ENCODE data around the gene SPAG16.
A peak's percentile ranks its signal among the peaks of the same experiment; 100 is the strongest.

SPAG16 gene

DNA sequence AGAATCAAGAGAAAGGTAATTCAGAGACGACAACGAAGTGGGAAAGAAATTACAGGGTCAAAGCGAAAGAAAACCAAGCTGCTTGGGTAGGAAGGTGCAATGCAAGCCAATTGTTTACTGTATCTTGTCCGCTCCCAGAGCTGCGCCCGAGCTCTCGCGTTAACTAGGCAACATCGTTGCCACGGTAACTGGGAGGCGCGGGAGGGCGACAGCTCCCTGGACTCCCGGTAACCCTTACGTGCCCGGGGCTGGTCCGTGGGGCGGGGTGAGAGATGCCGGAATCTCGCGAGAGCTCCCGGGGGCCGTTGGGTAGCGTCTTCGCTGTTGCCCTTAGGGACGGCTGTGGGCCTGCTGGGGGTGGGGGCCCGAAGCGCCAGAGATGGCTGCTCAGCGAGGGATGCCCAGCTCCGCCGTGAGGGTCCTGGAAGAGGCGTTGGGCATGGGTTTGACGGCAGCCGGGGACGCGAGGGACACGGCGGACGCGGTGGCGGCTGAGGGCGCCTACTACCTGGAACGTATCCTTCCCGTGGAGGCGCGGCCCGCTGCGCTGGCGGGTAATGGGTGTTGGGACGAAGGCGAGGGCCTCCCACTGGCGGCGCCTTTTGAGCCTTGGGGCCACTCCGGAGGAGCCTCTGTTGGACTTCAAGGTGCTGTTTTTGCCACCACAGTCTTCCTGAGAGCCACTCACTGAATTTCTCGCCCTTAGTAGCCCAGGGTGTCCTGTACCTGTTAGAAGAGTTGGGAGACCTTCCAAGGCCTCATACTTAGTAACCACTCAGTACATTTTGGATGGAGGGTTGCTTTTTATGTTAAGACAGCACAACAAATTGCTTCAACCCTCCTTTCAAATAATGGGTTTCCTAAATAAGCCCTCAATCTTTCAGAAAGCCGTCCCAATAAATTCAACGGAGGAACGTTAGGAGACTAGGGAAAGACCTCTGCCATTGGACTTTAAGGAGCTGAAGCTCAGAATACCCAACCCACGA, at the start of gene SPAG16:
TSS of gene SPAG16 (plus strand) at position 360 of the 986 bp plus-strand sequence.
- peaks cover 8% of the 10 kb centered on the region for H3K4me1 ChIP-seq (ENCODE audit: insufficient read depth, low read length)
- H3K4me3 ChIP-seq (ENCODE audit: low read depth in 1 of 2, low read length in 2 of 2), result peak within 1 kb of the TSS; percentile 39 to 90
- H3K36me3 ChIP-seq (ENCODE audit: insufficient read depth, low read length), result no peaks in the 10 kb centered on the region
- H3K9ac ChIP-seq (ENCODE audit: low read length), result peak within 1 kb of the TSS; percentile 66
- peak within 1 kb of the TSS; percentile 40 for H3K27ac ChIP-seq (ENCODE audit: low read depth, low read length)
- H3K27me3 ChIP-seq (ENCODE audit: control insufficient read depth in 1 of 2, insufficient read depth in 2 of 2, low read length in 2 of 2), result no peaks in the 10 kb centered on the region
- H3K9me3 ChIP-seq (ENCODE audit: low read length), result no peaks in the 10 kb centered on the region

DNA sequence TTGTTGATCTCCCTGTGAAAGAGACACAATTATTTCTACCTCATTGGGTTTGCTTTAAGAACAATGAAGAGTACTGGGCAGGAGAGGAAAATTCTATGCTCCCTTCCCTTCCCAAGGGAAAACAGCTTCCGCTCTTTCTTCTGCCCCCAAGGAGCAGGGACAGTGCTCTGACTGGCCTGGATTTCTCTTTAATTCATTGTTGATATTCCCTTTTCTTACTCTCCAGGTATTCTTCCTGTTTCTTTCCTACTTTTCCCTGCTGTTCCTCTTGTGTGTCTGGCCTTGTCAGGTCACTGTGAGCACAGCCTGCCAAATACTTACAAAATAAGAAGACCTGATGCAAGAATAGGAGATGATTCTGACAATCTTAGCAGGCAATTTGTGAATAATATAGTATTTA, 49.6 kb upstream of the SPAG16 start:
- Histone ChIP-seq H3K9ac (ENCODE audit: low read length) (no peak overlapping the region), H3K36me3 (ENCODE audit: insufficient read depth, low read length) (no peaks in the 10 kb centered on the region), H3K27me3 (ENCODE audit: control insufficient read depth in 1 of 2, insufficient read depth in 2 of 2, low read length in 2 of 2) (no peaks in the 10 kb centered on the region), H3K9me3 (ENCODE audit: low read length) (no peaks in the 10 kb centered on the region), H3K4me3 (ENCODE audit: low read depth in 1 of 2, low read length in 2 of 2) (no peak overlapping the region), H3K27ac (ENCODE audit: low read depth, low read length) (no peak overlapping the region), H3K4me1 (ENCODE audit: insufficient read depth, low read length) (no peaks in the 10 kb centered on the region)

DNA sequence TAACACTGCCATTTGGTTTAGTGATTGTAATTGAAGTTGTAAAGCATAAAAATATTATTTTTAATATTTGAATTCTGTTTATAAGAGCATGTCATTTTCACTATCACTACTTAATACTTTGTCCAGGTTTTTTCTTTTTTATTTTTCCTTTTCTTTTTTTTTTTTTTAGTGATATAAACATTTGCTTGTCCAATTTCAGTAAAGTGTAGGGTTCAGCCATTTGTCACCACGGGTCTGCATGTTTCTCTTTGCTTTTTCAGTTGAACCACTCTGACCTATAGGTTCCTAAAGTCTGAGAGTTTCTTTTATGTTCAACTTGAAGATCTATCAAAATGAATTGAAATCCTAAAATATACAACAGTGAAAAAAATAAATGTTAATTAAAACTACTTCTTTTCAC, 48.5 kb upstream of the SPAG16 start:
- H3K9me3 ChIP-seq (ENCODE audit: low read length), result no peaks in the 10 kb centered on the region
- no peak overlapping the region for H3K27ac ChIP-seq (ENCODE audit: low read depth, low read length)
- H3K4me3 ChIP-seq (ENCODE audit: low read depth in 1 of 2, low read length in 2 of 2), result no peak overlapping the region
- H3K9ac ChIP-seq (ENCODE audit: low read length), result no peak overlapping the region
- H3K36me3 ChIP-seq (ENCODE audit: insufficient read depth, low read length), result no peaks in the 10 kb centered on the region
- H3K27me3 ChIP-seq (ENCODE audit: control insufficient read depth in 1 of 2, insufficient read depth in 2 of 2, low read length in 2 of 2), result no peaks in the 10 kb centered on the region
- no peaks in the 10 kb centered on the region for H3K4me1 ChIP-seq (ENCODE audit: insufficient read depth, low read length)

DNA sequence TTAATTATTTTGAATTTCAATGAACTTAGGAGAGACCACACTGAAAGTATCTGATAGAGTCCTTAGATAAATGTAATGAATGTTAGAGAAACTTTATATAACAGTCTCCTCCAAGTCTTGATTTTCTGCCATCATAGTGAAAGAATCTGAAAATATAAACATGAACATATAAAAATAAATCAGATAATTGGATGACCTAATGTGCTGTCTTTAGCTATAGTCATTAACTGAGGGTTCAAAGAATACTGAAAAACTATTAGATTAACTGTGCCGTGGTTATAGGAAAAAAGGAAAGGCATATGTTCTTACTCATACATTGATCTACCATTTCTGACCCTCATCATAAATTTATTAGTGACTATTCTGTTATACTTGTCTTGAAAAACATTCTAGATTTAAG, 47.0 kb upstream of the SPAG16 start:
- no peaks in the 10 kb centered on the region for H3K27me3 ChIP-seq (ENCODE audit: control insufficient read depth in 1 of 2, insufficient read depth in 2 of 2, low read length in 2 of 2)
- H3K36me3 ChIP-seq (ENCODE audit: insufficient read depth, low read length), result no peaks in the 10 kb centered on the region
- no peak overlapping the region for H3K9ac ChIP-seq (ENCODE audit: low read length)
- no peak overlapping the region for H3K4me3 ChIP-seq (ENCODE audit: low read depth in 1 of 2, low read length in 2 of 2)
- no peaks in the 10 kb centered on the region for H3K4me1 ChIP-seq (ENCODE audit: insufficient read depth, low read length)
- no peaks in the 10 kb centered on the region for H3K9me3 ChIP-seq (ENCODE audit: low read length)
- H3K27ac ChIP-seq (ENCODE audit: low read depth, low read length), result no peak overlapping the region

- Histone ChIP-seq H3K27me3 (ENCODE audit: control insufficient read depth in 1 of 2, insufficient read depth in 2 of 2, low read length in 2 of 2) (no peaks in the 10 kb centered on the region), H3K4me3 (ENCODE audit: low read depth in 1 of 2, low read length in 2 of 2) (no peak overlapping the region), H3K9ac (ENCODE audit: low read length) (no peak overlapping the region), H3K27ac (ENCODE audit: low read depth, low read length) (no peak overlapping the region), H3K36me3 (ENCODE audit: insufficient read depth, low read length) (no peaks in the 10 kb centered on the region), H3K9me3 (ENCODE audit: low read length) (no peaks in the 10 kb centered on the region), H3K4me1 (ENCODE audit: insufficient read depth, low read length) (no peaks in the 10 kb centered on the region)
These were observed 46.5 kb upstream of the SPAG16 start for GRCh38 chr2:213237787-213238186.

DNA sequence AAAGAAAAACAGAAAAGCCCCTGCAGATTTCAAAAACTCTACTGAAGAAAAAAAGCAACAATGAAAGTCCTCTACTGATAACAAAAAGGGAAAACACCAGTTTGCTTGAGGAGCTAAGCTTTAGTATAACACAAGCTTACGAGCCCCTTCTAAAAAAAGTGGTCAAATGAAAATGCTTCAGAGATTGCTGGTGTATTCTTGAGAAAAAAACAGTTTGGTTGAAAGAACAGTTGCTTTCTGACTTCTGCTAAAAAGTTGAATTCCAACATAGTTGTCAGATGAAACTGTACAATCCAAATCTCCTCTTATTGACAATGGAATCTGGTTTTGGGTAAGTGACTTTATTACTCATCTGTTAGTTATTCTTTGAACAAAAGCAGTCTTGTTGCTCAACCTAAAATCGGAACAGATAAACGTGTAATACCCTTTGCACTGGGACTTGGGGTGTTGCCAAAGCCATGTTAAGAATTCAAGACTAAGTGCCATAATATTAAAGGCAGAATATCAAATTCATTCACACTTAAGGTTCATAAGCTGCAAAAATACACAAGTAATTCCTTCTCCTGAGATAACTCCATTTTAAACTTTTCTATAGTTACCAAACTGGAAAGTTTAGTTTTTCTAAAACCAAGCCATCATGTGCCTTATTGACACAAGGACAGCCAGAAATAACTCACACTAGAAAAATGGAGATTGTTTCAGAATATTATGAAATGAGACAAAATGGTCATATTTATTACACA, 45.3 kb upstream of the SPAG16 start:
- no peak overlapping the region for H3K9ac ChIP-seq (ENCODE audit: low read length)
- no peak overlapping the region for H3K27ac ChIP-seq (ENCODE audit: low read depth, low read length)
- no peaks in the 10 kb centered on the region for H3K4me1 ChIP-seq (ENCODE audit: insufficient read depth, low read length)

DNA sequence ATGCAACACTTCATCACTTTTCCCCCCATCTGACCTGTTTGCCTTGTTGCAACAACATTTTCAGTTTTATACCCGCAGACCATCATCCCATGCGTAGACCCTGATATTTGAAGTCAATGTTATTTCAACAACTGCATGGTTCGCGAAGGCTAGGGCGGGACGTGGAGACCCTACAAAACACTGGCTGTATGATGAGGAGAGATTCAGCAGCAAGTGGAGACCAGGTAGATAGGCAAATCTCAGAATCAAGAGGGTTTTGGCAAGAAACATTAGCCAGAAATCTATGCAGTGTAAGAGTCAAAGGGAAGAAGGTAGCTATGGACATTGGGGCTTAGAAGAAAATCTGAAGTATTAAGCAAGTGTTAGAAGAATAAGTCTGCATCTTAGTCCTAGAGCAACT, 42.4 kb upstream of the SPAG16 start:
- Histone ChIP-seq H3K27me3 (ENCODE audit: control insufficient read depth in 1 of 2, insufficient read depth in 2 of 2, low read length in 2 of 2) (no peaks in the 10 kb centered on the region), H3K4me3 (ENCODE audit: low read depth in 1 of 2, low read length in 2 of 2) (no peak overlapping the region), H3K9ac (ENCODE audit: low read length) (no peak overlapping the region)

More for the DNA sequence above, 45.3 kb upstream of the SPAG16 start:
- Histone ChIP-seq H3K27me3 (ENCODE audit: control insufficient read depth in 1 of 2, insufficient read depth in 2 of 2, low read length in 2 of 2) (no peaks in the 10 kb centered on the region), H3K9me3 (ENCODE audit: low read length) (no peaks in the 10 kb centered on the region), H3K4me3 (ENCODE audit: low read depth in 1 of 2, low read length in 2 of 2) (no peak overlapping the region), H3K36me3 (ENCODE audit: insufficient read depth, low read length) (no peaks in the 10 kb centered on the region)

GRCh38 chr2:213242653-213243052, 41.6 kb upstream of the SPAG16 start:
- no peak overlapping the region for H3K27ac ChIP-seq (ENCODE audit: low read depth, low read length)
- H3K9me3 ChIP-seq (ENCODE audit: low read length), result no peaks in the 10 kb centered on the region

More for the DNA sequence above, 42.4 kb upstream of the SPAG16 start:
- no peaks in the 10 kb centered on the region for H3K4me1 ChIP-seq (ENCODE audit: insufficient read depth, low read length)
- H3K9me3 ChIP-seq (ENCODE audit: low read length), result no peaks in the 10 kb centered on the region
- H3K27ac ChIP-seq (ENCODE audit: low read depth, low read length), result no peak overlapping the region
- no peaks in the 10 kb centered on the region for H3K36me3 ChIP-seq (ENCODE audit: insufficient read depth, low read length)

DNA sequence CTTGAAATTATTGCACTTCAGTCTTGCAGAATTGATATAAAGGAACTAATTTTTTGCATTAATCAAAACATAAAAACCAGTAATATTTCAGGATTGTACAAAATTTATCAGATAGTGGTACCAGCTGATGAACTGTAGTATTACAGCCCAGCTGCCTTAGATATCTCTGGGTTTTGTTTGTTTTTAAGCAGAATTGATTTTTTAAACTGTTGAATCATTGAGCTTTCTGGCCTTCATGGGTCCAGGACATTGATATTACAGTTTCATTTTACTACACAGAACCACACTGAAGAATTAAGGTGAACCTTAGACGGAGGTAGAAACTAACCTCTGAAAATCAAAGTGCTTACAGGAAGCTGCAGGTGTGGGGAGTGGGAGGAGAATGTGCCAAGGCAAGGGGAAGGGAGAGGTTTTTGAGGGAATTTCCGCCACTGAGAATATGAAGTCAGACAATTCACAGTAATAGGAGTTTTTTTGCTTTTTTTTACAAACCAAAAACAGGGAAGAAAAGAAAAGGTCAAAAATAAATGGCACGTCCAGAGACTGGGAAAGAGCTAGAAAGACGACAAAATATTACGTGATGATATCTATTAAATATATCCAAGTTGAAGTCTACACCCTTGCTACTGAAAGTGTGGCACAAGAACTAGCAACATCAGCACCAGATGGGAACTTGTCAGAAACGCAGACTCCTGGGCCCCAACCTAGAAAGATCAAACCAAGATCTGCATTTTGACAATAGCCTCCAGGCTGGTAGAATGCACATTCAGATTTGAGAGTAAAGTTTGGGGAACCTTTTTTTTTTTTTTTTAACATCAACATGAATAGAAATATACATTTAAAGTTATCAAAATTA, 40.8 kb upstream of the SPAG16 start:
- H3K27ac ChIP-seq (ENCODE audit: low read depth, low read length), result no peak overlapping the region
- no peaks in the 10 kb centered on the region for H3K27me3 ChIP-seq (ENCODE audit: control insufficient read depth in 1 of 2, insufficient read depth in 2 of 2, low read length in 2 of 2)
- no peak overlapping the region for H3K4me3 ChIP-seq (ENCODE audit: low read depth in 1 of 2, low read length in 2 of 2)
- no peaks in the 10 kb centered on the region for H3K36me3 ChIP-seq (ENCODE audit: insufficient read depth, low read length)
- H3K4me1 ChIP-seq (ENCODE audit: insufficient read depth, low read length), result no peaks in the 10 kb centered on the region
- no peak overlapping the region for H3K9ac ChIP-seq (ENCODE audit: low read length)
- no peaks in the 10 kb centered on the region for H3K9me3 ChIP-seq (ENCODE audit: low read length)

More at GRCh38 chr2:213242653-213243052, 41.6 kb upstream of the SPAG16 start:
- Histone ChIP-seq H3K27me3 (ENCODE audit: control insufficient read depth in 1 of 2, insufficient read depth in 2 of 2, low read length in 2 of 2) (no peaks in the 10 kb centered on the region), H3K4me3 (ENCODE audit: low read depth in 1 of 2, low read length in 2 of 2) (no peak overlapping the region), H3K36me3 (ENCODE audit: insufficient read depth, low read length) (no peaks in the 10 kb centered on the region), H3K9ac (ENCODE audit: low read length) (no peak overlapping the region), H3K4me1 (ENCODE audit: insufficient read depth, low read length) (no peaks in the 10 kb centered on the region)

- H3K36me3 ChIP-seq (ENCODE audit: insufficient read depth, low read length), result no peaks in the 10 kb centered on the region
- H3K4me3 ChIP-seq (ENCODE audit: low read depth in 1 of 2, low read length in 2 of 2), result no peak overlapping the region
- no peak overlapping the region for H3K27ac ChIP-seq (ENCODE audit: low read depth, low read length)
- H3K9me3 ChIP-seq (ENCODE audit: low read length), result no peaks in the 10 kb centered on the region
- no peaks in the 10 kb centered on the region for H3K27me3 ChIP-seq (ENCODE audit: control insufficient read depth in 1 of 2, insufficient read depth in 2 of 2, low read length in 2 of 2)
- no peak overlapping the region for H3K9ac ChIP-seq (ENCODE audit: low read length)
- no peaks in the 10 kb centered on the region for H3K4me1 ChIP-seq (ENCODE audit: insufficient read depth, low read length)
These were observed 37.6 kb upstream of the SPAG16 start for GRCh38 chr2:213246497-213247281.

Measured in muscle layer of colon (tissue), 2 donors.